CD4-positive, alpha-beta memory T cell (primary cell): ENCODE data around the gene POU2F3. TPM values are rescaled to one million over a fixed set of nuclear protein-coding genes. Genes with fewer than 3 reads are reported as not detected.
A peak's percentile ranks its signal among the peaks of the same experiment; 100 is the strongest.

Experiments
- CTCF ChIA-PET: fragments of 350-600 bp; sonication (Branson Sonifier 250); formaldehyde crosslinking; loops from one replicate; lab custom pipeline; 2021; ENCODE audit warnings: inconsistent platforms; ENCODE audit not compliant: partially characterized antibody; lab: Charles Lee
- POLR2A ChIA-PET: fragments of 350-600 bp; sonication (Branson Sonifier 250); formaldehyde crosslinking; loops from one replicate; lab custom pipeline; 2021; ENCODE audit not compliant: partially characterized antibody; lab: Charles Lee
- DNase-seq, 5 donors: peaks; one replicate each; pipeline versions ENCODE4 v3.0.0 to v3.0.0-alpha.2; 2020 to 2022; ENCODE audit warnings: mixed read lengths in 1 of 5
- H3K27ac ChIP-seq: one replicate; pipeline ENCODE4 v1.7.0; 2013; ENCODE audit warnings: low read depth, low read length
- H3K27me3 ChIP-seq: 2 replicates; pipeline ENCODE4 v1.7.0; 2013; ENCODE audit warnings: mild to moderate bottlenecking, low read length, moderate library complexity; ENCODE audit not compliant: insufficient read depth
- H3K36me3 ChIP-seq: 2 replicates; pipeline ENCODE4 v1.7.0; 2013; ENCODE audit warnings: mild to moderate bottlenecking, low read length, moderate library complexity; ENCODE audit not compliant: insufficient read depth
- H3K4me1 ChIP-seq: 2 replicates; pipeline ENCODE4 v1.7.0; 2013; ENCODE audit warnings: mild to moderate bottlenecking, low read length, moderate library complexity; ENCODE audit not compliant: insufficient read depth
- H3K4me3 ChIP-seq, 2 donors: one replicate each; pipeline ENCODE4 v1.7.0; 2013; ENCODE audit warnings: low read length in 2 of 2, mild to moderate bottlenecking in 1 of 2
- H3K9me3 ChIP-seq, 2 donors: one replicate each; pipeline ENCODE4 v1.7.0; 2013; ENCODE audit warnings: low read length in 2 of 2, control low read depth in 1 of 2; ENCODE audit not compliant: control insufficient read depth in 1 of 2
- H3K27ac Mint-ChIP-seq, 7 donors: one replicate each; pipeline ENCODE4 v1.8.0; 2020 to 2021; ENCODE audit warnings: mixed read lengths in 7 of 7, mild to moderate bottlenecking in 6 of 7, inconsistent platforms in 3 of 7, moderate library complexity in 3 of 7
- H3K27me3 Mint-ChIP-seq, 2 donors: one replicate each; pipeline ENCODE4 v1.8.0; 2020 to 2021; ENCODE audit warnings: mixed read lengths in 2 of 2
- H3K36me3 Mint-ChIP-seq, 2 donors: one replicate each; pipeline ENCODE4 v1.8.0; 2020 to 2021; ENCODE audit warnings: mixed read lengths in 2 of 2, inconsistent platforms in 1 of 2, mild to moderate bottlenecking in 1 of 2
- H3K4me1 Mint-ChIP-seq, 4 donors: one replicate each; pipeline ENCODE4 v1.8.0; 2020 to 2021; ENCODE audit warnings: mixed read lengths in 4 of 4, mild to moderate bottlenecking in 1 of 4
- H3K4me3 Mint-ChIP-seq, 8 donors: one replicate each; pipeline ENCODE4 v1.8.0; 2020 to 2021; ENCODE audit warnings: mixed read lengths in 8 of 8, mild to moderate bottlenecking in 7 of 8, moderate library complexity in 6 of 8, inconsistent platforms in 3 of 8
- H3K9me3 Mint-ChIP-seq, 8 donors: one replicate each; pipeline ENCODE4 v1.8.0; 2020 to 2021; ENCODE audit warnings: mixed read lengths in 8 of 8, mild to moderate bottlenecking in 5 of 8, inconsistent platforms in 3 of 8, moderate library complexity in 1 of 8
- intact Hi-C: fragments of 100-400 bp; cut with micrococcal nuclease; formaldehyde crosslinking; loops from one replicate; pipeline ENCODE4 v1.15.1; 2023
- polyA plus RNA-seq, 2 donors: library from polyadenylated mRNA; unstranded; fragments of 300-500 nt; fragmentation: Illumina TruSeq; gene quantifications; one replicate each; pipeline ENCODE4 v1.2.3, GENCODE V29; 2021
- total RNA-seq, 2 experiments: library from RNA; stranded (reverse); gene quantifications; one replicate each; pipeline ENCODE4 v1.2.3, GENCODE V29; 2021

The POU2F3 gene
- total and polyA plus RNA-seq, 4 experiments from 2014 or later = not detected

DNA sequence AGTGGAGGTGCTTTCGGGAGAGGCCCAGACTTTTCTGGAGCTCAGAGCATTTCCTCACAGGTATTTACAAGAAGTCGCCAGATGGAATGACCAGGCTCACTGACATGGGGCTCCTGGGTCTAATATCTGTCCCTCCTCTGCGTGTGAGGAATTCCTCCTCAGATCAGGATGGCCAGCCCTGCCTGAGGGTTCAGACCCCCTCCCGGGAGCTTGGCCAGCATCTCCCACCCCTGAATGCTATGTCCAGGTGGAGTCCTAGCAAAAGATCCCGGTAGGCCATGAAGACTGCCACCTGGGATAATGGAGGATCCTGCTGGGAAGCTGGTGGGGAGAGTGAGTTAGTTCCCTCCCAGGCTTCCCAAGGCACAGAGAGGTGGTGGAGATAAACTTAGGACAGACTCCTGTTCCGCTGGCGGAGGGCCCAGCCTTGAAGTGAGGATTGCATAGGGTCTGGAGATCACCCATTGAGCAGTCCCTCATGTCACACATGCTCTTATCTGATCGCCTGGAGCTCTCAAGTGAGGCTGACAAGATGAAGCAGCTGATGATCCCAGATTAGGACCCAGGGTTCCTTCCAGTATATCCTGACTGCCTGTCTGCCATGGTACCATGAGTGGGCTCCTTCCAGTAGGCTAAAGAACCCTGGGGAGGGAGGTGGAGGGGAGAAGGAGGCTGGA is 23.4 kb upstream of the POU2F3 start:
- no peak overlapping the region for H3K4me3 Mint-ChIP-seq
- Histone ChIP-seq H3K4me1 (peaks cover 4% of the 10 kb centered on the region), H3K27me3 (no peaks in the 10 kb centered on the region), H3K27ac (no peak overlapping the region), H3K9me3 (no peaks in the 10 kb centered on the region), H3K36me3 (no peaks in the 10 kb centered on the region), H3K4me3 (no peak overlapping the region)
- peaks cover 0 to 1% of the 10 kb centered on the region in 2 donors for H3K36me3 Mint-ChIP-seq
- H3K4me1 Mint-ChIP-seq = peaks cover 1 to 5% (median 4%) of the 10 kb centered on the region in 4 donors
- no peak overlapping the region for H3K27ac Mint-ChIP-seq
- H3K9me3 Mint-ChIP-seq = no peaks in the 10 kb centered on the region
- CTCF ChIA-PET = no interaction called here
- intact Hi-C loops = no loop called here
- POLR2A ChIA-PET = no interaction called here
- no peak for DNase-seq
- peaks cover 5 to 9% of the 10 kb centered on the region in 2 donors for H3K27me3 Mint-ChIP-seq

DNA sequence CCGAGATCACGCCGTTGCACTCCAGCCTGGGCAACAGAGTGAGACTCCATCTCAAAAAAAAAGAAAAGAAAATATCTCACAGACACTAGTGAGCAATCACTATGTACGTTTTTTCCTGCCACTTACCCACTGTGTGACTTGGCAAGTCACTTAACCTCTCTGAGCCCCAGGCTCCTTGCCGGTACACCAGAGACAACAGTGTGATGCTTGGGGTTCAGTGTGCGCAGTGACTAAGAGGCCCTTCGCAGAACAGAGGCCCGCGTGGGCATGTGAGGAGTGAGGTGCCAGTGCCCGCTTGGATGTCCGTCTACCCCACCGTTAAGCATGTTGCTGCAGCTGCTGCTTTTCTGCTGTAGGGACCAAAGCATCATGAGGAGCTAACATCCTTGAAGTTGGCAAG is 22.4 kb upstream of the POU2F3 start:
- no peaks in the 10 kb centered on the region for H3K4me1 ChIP-seq
- H3K36me3 ChIP-seq = no peaks in the 10 kb centered on the region
- POLR2A ChIA-PET = no interaction called here
- intact Hi-C loops = no loop called here
- H3K9me3 ChIP-seq = no peaks in the 10 kb centered on the region
- H3K27ac ChIP-seq = no peak overlapping the region
- no peak overlapping the region for H3K27ac Mint-ChIP-seq
- peaks cover 2 to 7% of the 10 kb centered on the region in 2 donors for H3K27me3 Mint-ChIP-seq
- H3K27me3 ChIP-seq = no peaks in the 10 kb centered on the region
- DNase-seq = no peak
- no peak overlapping the region for H3K4me3 ChIP-seq
- no peak overlapping the region for H3K4me3 Mint-ChIP-seq
- H3K4me1 Mint-ChIP-seq = peaks cover 0 to 3% (median 0%) of the 10 kb centered on the region in 4 donors
- no peaks in the 10 kb centered on the region for H3K36me3 Mint-ChIP-seq
- CTCF ChIA-PET = no interaction called here
- H3K9me3 Mint-ChIP-seq = no peaks in the 10 kb centered on the region

DNA sequence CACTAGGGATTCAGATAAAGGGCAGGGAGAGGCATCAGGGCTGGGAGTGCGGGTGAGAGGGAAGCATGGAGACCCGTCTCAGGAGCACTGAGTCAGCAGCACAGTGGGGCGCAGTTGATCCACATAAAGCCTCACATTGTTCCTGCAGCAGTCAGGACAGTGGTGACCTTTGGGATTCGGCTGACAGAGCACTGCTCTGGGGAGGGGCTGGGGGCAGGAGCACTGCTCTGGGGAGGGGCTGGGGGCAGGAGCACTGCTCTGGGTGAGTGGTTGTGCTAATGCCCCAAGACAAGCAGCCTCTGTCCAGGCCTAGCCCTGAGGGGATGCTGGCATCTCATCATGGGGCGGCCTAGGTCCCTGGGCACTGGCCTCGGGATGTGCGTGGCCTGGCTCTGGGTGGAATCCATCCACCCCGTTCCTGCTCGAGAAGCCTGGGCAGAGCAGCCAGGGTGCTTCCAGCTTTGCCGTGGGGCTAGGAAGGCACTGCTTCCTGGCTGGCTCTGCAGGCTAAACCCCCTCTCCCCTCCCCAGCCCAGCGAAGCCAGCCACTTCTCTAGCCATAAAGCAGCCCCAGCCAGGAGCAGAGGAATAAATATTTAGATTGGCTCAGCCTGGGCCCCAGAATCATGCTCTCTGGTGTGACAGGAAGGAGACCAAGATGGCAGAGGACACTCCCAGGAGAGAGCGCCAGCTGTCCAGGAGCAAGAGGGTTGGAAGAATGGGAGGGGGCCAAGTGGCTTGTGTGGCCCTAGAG is 21.8 kb upstream of the POU2F3 start:
- POLR2A ChIA-PET = no interaction called here
- no peaks in the 10 kb centered on the region for H3K36me3 Mint-ChIP-seq
- no peak overlapping the region for H3K27ac Mint-ChIP-seq
- CTCF ChIA-PET = no interaction called here
- peaks cover 0 to 3% (median 0%) of the 10 kb centered on the region in 4 donors for H3K4me1 Mint-ChIP-seq
- no peaks in the 10 kb centered on the region for H3K4me1 ChIP-seq
- H3K9me3 Mint-ChIP-seq = no peaks in the 10 kb centered on the region
- no peak overlapping the region for H3K4me3 ChIP-seq
- no peaks in the 10 kb centered on the region for H3K36me3 ChIP-seq
- no peak overlapping the region for H3K27ac ChIP-seq
- intact Hi-C loops = no loop called here
- no peak for DNase-seq
- no peak overlapping the region for H3K4me3 Mint-ChIP-seq
- H3K9me3 ChIP-seq = no peaks in the 10 kb centered on the region
- peaks cover 2 to 7% of the 10 kb centered on the region in 2 donors for H3K27me3 Mint-ChIP-seq
- H3K27me3 ChIP-seq = no peaks in the 10 kb centered on the region

DNA sequence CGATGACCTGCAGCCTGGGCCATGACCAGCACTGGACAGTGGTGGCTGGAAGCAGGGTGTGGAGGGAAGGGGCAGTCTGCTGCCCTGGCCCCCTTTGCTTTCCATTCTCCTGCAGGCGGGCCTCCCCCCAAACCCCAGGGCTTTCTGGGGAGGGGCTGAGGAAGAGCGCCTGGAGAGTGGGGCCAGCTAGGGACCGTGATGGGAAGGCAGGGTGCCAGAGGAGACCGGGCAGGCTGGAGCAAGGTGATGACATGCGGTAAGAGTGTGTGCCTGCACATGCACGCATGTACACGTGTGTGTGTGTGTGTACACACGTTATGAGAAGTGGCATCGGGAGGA is 21.3 kb upstream of the POU2F3 start:
- Mint-ChIP-seq H3K4me1 (peaks cover 0 to 3% (median 0%) of the 10 kb centered on the region in 4 donors), H3K27me3 (peaks cover 2 to 10% of the 10 kb centered on the region in 2 donors)
- POLR2A ChIA-PET = no interaction called here

DNA sequence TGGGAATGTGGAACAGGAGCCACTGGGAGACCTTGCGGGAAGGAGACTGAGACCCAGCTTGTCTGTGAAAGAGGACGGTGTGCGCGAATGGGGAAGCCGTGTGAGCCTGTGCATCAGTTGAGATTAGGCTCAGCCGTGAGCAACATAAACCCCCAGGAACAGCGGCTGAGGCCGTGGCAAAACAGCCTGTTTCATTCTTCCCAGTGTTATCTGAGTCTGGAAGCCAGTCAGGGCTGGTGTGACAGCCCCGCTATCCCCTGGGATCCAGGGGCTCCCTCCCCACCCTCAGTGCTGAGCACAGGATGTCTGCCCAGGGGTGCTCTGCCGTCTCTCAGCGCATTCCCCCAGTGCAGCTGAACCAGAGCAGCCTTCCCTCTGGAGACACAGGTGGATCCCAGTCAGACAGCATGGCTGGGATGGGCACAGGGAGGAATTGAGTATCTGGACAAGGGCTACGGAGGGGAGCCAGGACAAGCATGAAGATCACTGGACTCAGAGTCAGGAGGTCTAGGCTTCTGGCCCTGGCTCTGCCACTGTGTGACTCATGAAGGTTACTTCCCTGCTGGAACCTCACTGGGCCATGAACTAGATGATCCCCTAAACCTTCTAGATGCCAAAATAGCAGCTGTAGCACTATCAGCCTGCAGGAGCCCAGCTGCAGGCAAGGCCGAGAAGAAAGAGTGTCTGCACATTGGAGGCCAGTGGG is 20.6 kb upstream of the POU2F3 start:
- H3K27me3 Mint-ChIP-seq = peaks cover 2 to 12% of the 10 kb centered on the region in 2 donors
- intact Hi-C loops = no loop called here

More for the DNA sequence above, 21.3 kb upstream of the POU2F3 start:
- no peak for DNase-seq
- Mint-ChIP-seq H3K9me3 (peaks cover 0 to under 1% (median 0%) of the 10 kb centered on the region in 8 donors), H3K27ac (no peak overlapping the region), H3K36me3 (no peaks in the 10 kb centered on the region), H3K4me3 (no peak overlapping the region)
- Histone ChIP-seq H3K27me3 (no peaks in the 10 kb centered on the region), H3K27ac (no peak overlapping the region), H3K4me3 (no peak overlapping the region), H3K9me3 (no peaks in the 10 kb centered on the region), H3K4me1 (no peaks in the 10 kb centered on the region), H3K36me3 (no peaks in the 10 kb centered on the region)
- CTCF ChIA-PET = no interaction called here
- intact Hi-C loops = no loop called here

DNA sequence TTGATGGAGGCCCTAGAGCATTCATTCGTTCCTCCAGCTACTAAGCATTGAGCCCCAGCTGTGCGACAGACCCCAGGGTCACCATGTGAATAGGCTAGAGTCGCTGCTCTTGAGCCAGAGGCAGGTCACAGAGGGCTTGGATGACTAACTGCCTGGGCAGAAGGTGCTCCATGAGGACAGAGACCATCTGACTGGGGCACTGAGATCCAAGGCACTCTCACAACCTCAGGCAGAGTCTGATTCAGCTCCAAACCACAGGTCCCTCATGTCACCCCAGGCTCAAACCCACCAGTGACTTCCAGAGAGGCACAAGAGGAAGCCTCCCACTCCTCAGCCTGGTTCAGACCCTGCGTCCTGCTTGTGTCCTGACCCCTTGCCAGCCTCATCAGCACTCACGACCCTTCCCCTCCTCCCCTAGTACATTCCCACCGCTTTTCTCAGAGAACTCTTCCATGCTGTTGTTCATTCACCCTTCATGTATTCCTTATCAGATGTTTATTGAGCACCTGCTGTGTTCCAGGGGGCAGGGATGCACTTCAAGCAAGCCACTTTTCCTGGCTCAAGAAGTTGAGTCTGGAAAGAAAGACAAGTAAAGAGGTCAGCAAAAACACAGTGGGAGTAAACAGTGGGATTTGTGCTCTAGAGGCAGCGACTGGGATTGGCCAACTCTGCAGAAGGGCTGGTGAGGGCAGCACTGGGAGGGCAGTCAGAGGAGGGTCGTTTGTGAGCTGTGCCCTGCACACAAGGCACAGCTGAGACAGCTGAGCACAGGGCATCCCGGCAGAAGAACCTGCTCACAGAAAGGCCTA is 19.8 kb upstream of the POU2F3 start:
- H3K27me3 ChIP-seq = no peaks in the 10 kb centered on the region
- no peaks in the 10 kb centered on the region for H3K9me3 ChIP-seq
- Mint-ChIP-seq H3K27me3 (peaks cover 2 to 15% of the 10 kb centered on the region in 2 donors), H3K27ac (no peak overlapping the region), H3K4me1 (peaks cover 0 to 3% (median under 1%) of the 10 kb centered on the region in 4 donors), H3K36me3 (no peaks in the 10 kb centered on the region), H3K9me3 (peaks cover 0 to 2% (median 0%) of the 10 kb centered on the region in 8 donors), H3K4me3 (no peak overlapping the region)
- H3K27ac ChIP-seq = no peak overlapping the region
- H3K4me3 ChIP-seq = no peak overlapping the region
- no peak for DNase-seq
- intact Hi-C loops = no loop called here
- POLR2A ChIA-PET = no interaction called here
- CTCF ChIA-PET = no interaction called here
- no peaks in the 10 kb centered on the region for H3K36me3 ChIP-seq
- H3K4me1 ChIP-seq = no peaks in the 10 kb centered on the region

More for the DNA sequence above, 20.6 kb upstream of the POU2F3 start:
- no peak overlapping the region for H3K27ac ChIP-seq
- Mint-ChIP-seq H3K4me1 (peaks cover 0 to 3% (median 0%) of the 10 kb centered on the region in 4 donors), H3K4me3 (no peak overlapping the region), H3K27ac (no peak overlapping the region), H3K36me3 (no peaks in the 10 kb centered on the region), H3K9me3 (peaks cover 0 to 2% (median 0%) of the 10 kb centered on the region in 8 donors)
- H3K9me3 ChIP-seq = no peaks in the 10 kb centered on the region
- no peak for DNase-seq
- no peaks in the 10 kb centered on the region for H3K36me3 ChIP-seq
- H3K4me1 ChIP-seq = no peaks in the 10 kb centered on the region
- CTCF ChIA-PET = no interaction called here
- H3K4me3 ChIP-seq = no peak overlapping the region
- H3K27me3 ChIP-seq = no peaks in the 10 kb centered on the region
- POLR2A ChIA-PET = no interaction called here

DNA sequence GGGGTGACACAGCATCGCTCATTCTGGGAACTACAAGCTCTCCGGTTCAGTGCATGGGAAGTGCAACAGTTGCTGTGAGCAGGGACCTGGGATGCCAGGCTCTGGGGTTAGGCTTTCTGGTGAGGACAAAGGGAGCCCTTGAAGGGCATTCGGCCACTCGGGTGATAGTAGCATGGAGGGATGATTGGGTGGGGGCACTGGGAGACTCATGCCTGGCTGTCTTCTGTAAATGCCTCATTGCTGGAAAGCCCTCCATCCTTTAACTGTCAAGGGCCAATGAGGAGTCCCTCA is 19.2 kb upstream of the POU2F3 start:
- Mint-ChIP-seq H3K9me3 (peaks cover 0 to 2% (median 0%) of the 10 kb centered on the region in 8 donors), H3K36me3 (no peaks in the 10 kb centered on the region), H3K27ac (peak overlapping the region in 1 of 7 donors; percentile 41), H3K4me1 (peaks cover 0 to 3% (median under 1%) of the 10 kb centered on the region in 4 donors), H3K27me3 (peaks cover 2 to 16% of the 10 kb centered on the region in 2 donors), H3K4me3 (no peak overlapping the region)
- ChIA-PET CTCF (no interaction called here), POLR2A (no interaction called here)
- H3K9me3 ChIP-seq = no peaks in the 10 kb centered on the region
- H3K27ac ChIP-seq = no peak overlapping the region
- no peak overlapping the region for H3K4me3 ChIP-seq
- no peaks in the 10 kb centered on the region for H3K4me1 ChIP-seq
- H3K27me3 ChIP-seq = no peaks in the 10 kb centered on the region
- DNase-seq = no peak
- intact Hi-C loops = no loop called here
- H3K36me3 ChIP-seq = no peaks in the 10 kb centered on the region
